ENCODE measurements around the gene EGFLAM. TPM values are rescaled to one million over a fixed set of nuclear protein-coding genes. Genes with fewer than 3 reads are reported as not detected.
A peak's percentile ranks its signal among the peaks of the same experiment; 100 is the strongest.

Gene EGFLAM
- total and polyA plus RNA-seq, 2 donors (not counting 1 experiment from before 2014, with no cell fraction given): 0.33 to 20.0 TPM

DNA sequence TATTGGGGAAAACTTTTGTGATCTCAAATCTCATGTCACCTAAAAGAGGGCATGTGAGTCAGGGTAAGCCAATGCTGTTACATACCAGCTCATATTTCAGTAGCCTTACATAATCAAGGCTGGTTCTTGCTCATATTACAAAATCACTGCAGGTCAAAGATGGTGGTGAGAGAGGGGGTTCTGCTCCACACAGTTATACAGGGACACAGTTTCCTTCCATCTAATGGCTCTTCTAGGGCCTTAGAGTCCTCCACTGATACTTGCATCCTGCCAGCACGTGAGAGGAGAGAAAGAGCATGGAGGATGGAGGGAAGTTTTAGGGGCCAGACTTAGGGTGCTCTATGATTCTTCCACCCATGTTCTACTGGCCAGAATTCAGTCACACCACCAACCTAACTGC lies 168.1 kb downstream of the EGFLAM start:
- Histone ChIP-seq H3K27ac (ENCODE audit: insufficient read depth, low read length) (no peak overlapping the region), H3K79me2 (ENCODE audit: control insufficient read depth, insufficient read depth, low read length) (no peaks in the 10 kb centered on the region), H3K4me3 (replicated peaks in 1 of 4; ENCODE audit: control extremely low read depth in 1 of 4, insufficient read depth in 1 of 4, low read depth in 3 of 4, low read length in 4 of 4) (no peak overlapping the region), H3K9ac (ENCODE audit: insufficient read depth, low read length) (no peak overlapping the region), H3K36me3 (ENCODE audit: control insufficient read depth, insufficient read depth, low read length) (no peaks in the 10 kb centered on the region), H4K20me1 (ENCODE audit: control insufficient read depth, extremely low read depth, insufficient read depth, low read length) (no peaks in the 10 kb centered on the region), H3K4me1 (ENCODE audit: control insufficient read depth, extremely low read depth, insufficient read depth, low read length) (peaks cover 27% of the 10 kb centered on the region), H3K4me2 (ENCODE audit: extremely low read depth, insufficient read depth, low read length) (no peak overlapping the region), H3K9me3 (ENCODE audit: control insufficient read depth, insufficient read depth, low read depth, low read length) (no peaks in the 10 kb centered on the region), H2AFZ (ENCODE audit: low read length) (no peak overlapping the region), H3K27me3 (ENCODE audit: control insufficient read depth, insufficient read depth, low read length) (no peaks in the 10 kb centered on the region)
- TF ChIP-seq, protein P1, sequence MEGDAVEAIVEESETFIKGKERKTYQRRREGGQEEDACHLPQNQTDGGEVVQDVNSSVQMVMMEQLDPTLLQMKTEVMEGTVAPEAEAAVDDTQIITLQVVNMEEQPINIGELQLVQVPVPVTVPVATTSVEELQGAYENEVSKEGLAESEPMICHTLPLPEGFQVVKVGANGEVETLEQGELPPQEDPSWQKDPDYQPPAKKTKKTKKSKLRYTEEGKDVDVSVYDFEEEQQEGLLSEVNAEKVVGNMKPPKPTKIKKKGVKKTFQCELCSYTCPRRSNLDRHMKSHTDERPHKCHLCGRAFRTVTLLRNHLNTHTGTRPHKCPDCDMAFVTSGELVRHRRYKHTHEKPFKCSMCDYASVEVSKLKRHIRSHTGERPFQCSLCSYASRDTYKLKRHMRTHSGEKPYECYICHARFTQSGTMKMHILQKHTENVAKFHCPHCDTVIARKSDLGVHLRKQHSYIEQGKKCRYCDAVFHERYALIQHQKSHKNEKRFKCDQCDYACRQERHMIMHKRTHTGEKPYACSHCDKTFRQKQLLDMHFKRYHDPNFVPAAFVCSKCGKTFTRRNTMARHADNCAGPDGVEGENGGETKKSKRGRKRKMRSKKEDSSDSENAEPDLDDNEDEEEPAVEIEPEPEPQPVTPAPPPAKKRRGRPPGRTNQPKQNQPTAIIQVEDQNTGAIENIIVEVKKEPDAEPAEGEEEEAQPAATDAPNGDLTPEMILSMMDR (conservative IDR thresholded peaks at IDR 0.05 in 1 of 2, IDR thresholded peaks at IDR 0.05 in 1 of 2; ENCODE audit: low read depth in 1 of 2, low read length in 2 of 2): no peak
- no peak for TF ChIP-seq EZH2 (IDR thresholded peaks at IDR 0.05; ENCODE audit: low read length, missing control alignments)
- DNase-seq (ENCODE audit: low read depth in 2 of 2): peak; percentile 48 to 68

DNA sequence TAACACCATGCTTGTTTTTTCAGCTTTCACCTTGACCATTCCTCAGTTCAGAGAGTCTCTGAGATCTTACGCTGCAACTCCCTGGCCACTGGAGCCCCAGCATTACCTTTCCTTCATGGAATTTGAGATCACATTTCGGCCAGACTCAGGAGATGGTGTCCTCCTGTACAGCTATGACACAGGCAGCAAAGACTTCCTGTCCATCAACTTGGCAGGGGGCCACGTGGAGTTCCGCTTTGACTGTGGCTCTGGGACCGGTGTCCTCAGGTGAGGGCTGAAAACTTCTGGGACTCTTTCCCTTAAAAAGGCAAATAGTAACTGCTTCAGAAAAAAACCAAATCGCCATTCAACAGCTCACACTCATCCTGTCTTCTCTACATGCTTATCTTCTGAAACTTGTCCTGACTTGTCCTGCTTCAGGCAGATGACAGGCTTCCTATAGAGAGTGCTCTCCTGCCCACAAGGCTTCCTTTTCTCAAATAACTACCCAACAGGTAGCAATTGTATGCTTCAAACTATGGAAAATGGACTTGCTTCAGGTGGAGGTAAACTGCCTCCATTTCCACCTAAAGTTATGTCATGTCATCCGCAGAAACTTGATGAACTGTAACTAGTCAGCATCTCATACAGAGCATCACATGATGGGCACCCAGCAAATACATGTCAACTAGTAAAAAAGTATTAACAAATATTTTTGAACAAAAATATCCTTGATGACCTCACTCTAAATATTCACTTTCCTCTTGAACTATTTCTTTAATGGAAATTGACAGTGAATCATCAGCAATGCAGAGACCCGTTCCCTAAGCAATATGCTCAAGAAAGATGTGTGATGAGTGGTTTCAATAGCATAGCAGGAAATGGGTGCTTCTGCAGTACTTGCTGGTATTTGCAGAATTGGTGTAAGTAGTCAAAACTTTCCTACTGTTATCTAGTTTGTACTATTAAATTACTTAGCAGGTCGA lies 168.9 kb downstream of the EGFLAM start:
- peak in 1 of 2 donors; percentile 51 for DNase-seq (ENCODE audit: low read depth in 2 of 2)
- Histone ChIP-seq H3K27ac (ENCODE audit: insufficient read depth, low read length) (no peak overlapping the region), H3K4me1 (ENCODE audit: control insufficient read depth, extremely low read depth, insufficient read depth, low read length) (peaks cover 26% of the 10 kb centered on the region), H3K9me3 (ENCODE audit: control insufficient read depth, insufficient read depth, low read depth, low read length) (no peaks in the 10 kb centered on the region), H3K4me2 (ENCODE audit: extremely low read depth, insufficient read depth, low read length) (no peak overlapping the region), H3K4me3 (replicated peaks in 1 of 4; ENCODE audit: control extremely low read depth in 1 of 4, insufficient read depth in 1 of 4, low read depth in 3 of 4, low read length in 4 of 4) (no peak overlapping the region), H3K36me3 (ENCODE audit: control insufficient read depth, insufficient read depth, low read length) (no peaks in the 10 kb centered on the region), H4K20me1 (ENCODE audit: control insufficient read depth, extremely low read depth, insufficient read depth, low read length) (no peaks in the 10 kb centered on the region), H3K27me3 (ENCODE audit: control insufficient read depth, insufficient read depth, low read length) (no peaks in the 10 kb centered on the region), H3K79me2 (ENCODE audit: control insufficient read depth, insufficient read depth, low read length) (no peaks in the 10 kb centered on the region), H3K9ac (ENCODE audit: insufficient read depth, low read length) (no peak overlapping the region), H2AFZ (ENCODE audit: low read length) (no peak overlapping the region)
- TF ChIP-seq, protein P1 (conservative IDR thresholded peaks at IDR 0.05 in 1 of 2, IDR thresholded peaks at IDR 0.05 in 1 of 2; ENCODE audit: low read depth in 1 of 2, low read length in 2 of 2): no peak
- TF ChIP-seq EZH2 (IDR thresholded peaks at IDR 0.05; ENCODE audit: low read length, missing control alignments): no peak

DNA sequence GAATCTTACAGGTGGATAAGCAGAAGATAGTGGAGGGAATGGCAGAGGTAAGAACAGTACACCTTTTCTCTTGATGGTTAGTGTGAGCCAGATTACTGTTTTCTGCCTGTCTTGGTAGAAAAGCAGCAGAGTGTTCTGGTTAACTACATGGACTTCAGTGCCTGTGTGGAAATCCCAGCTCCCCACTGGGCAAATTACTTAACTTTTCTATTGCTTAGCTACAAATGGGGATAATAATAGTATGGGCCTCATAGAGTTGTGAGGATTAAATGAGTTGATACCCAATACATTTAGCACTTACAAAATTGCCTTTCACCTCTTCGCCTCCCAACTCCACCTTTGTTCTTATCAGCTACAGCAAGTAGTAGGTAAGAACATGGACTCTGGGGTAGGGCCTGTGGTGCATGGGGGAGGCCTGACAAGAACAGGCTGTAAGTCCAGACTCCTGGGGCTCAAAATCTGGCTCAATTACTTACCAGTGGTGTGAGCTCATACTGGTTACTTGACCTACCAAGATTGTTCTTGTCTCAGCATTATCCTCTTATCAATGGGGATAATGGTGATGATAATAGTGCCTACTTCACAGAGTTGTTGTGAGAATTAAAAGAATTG lies 173.0 kb downstream of the EGFLAM start:
- Histone ChIP-seq H3K9ac (ENCODE audit: insufficient read depth, low read length) (no peak overlapping the region), H3K79me2 (ENCODE audit: control insufficient read depth, insufficient read depth, low read length) (no peaks in the 10 kb centered on the region), H2AFZ (ENCODE audit: low read length) (no peak overlapping the region), H3K27me3 (ENCODE audit: control insufficient read depth, insufficient read depth, low read length) (no peaks in the 10 kb centered on the region), H3K4me2 (ENCODE audit: extremely low read depth, insufficient read depth, low read length) (no peak overlapping the region), H3K36me3 (ENCODE audit: control insufficient read depth, insufficient read depth, low read length) (no peaks in the 10 kb centered on the region), H3K9me3 (ENCODE audit: control insufficient read depth, insufficient read depth, low read depth, low read length) (no peaks in the 10 kb centered on the region), H3K4me3 (replicated peaks in 1 of 4; ENCODE audit: control extremely low read depth in 1 of 4, insufficient read depth in 1 of 4, low read depth in 3 of 4, low read length in 4 of 4) (no peak overlapping the region), H4K20me1 (ENCODE audit: control insufficient read depth, extremely low read depth, insufficient read depth, low read length) (no peaks in the 10 kb centered on the region), H3K27ac (ENCODE audit: insufficient read depth, low read length) (no peak overlapping the region), H3K4me1 (ENCODE audit: control insufficient read depth, extremely low read depth, insufficient read depth, low read length) (peaks cover 46% of the 10 kb centered on the region)
- DNase-seq (ENCODE audit: low read depth in 2 of 2): no peak
- no peak for TF ChIP-seq EZH2 (IDR thresholded peaks at IDR 0.05; ENCODE audit: low read length, missing control alignments)
- TF ChIP-seq, protein P1 (conservative IDR thresholded peaks at IDR 0.05 in 1 of 2, IDR thresholded peaks at IDR 0.05 in 1 of 2; ENCODE audit: low read depth in 1 of 2, low read length in 2 of 2): no peak

Measured in fibroblast of lung (primary cell).